LNCAP (cell line): Measurements from ENCODE around the gene SMIM14.

Experiments
- TF ChIP-seq, protein P1 (sequence below): fragments of 450-650 bp; IDR thresholded peaks from 2 replicates; pipeline ENCODE4 v1.5.1; 2017; ENCODE audit warnings: mild to moderate bottlenecking

The SMIM14 gene

DNA sequence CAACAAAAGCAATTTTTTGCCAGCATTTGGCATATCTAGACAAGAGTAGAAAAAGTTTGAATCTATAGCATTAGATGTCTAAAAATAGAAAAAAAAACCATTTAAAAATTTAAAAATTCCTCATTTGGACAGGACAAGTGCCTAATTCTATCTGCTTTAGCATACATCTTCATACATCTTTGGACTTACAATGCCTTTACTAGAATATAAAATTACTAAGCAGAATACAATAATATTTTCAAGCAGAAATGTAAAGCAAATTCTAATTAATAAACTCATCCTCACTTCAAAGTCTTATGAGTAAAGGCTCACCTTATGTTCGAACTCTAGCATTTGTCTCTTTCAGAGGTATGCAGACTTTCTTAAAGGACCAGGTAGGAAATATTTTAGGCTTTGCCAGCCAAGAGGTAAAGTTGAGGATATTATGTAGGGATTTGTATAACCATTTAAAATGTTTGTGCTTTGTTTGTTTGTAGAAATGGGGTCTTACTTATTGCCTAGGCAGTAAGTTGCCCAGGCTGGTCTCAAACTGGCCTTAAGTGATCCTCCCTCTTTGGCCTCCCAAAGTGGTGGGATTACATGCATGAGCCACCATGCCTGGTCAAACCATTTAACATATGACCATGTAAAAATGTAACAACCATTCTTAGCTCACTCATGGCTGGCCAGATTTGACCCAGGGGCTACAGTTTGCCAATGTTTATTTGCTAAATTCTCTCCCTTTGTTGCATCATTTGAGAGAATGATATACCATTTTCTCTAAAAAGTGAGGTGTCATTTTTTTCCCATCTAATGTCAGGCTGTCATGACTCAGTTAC is 140.5 kb downstream of the SMIM14 start:
- TF ChIP-seq, protein P1, sequence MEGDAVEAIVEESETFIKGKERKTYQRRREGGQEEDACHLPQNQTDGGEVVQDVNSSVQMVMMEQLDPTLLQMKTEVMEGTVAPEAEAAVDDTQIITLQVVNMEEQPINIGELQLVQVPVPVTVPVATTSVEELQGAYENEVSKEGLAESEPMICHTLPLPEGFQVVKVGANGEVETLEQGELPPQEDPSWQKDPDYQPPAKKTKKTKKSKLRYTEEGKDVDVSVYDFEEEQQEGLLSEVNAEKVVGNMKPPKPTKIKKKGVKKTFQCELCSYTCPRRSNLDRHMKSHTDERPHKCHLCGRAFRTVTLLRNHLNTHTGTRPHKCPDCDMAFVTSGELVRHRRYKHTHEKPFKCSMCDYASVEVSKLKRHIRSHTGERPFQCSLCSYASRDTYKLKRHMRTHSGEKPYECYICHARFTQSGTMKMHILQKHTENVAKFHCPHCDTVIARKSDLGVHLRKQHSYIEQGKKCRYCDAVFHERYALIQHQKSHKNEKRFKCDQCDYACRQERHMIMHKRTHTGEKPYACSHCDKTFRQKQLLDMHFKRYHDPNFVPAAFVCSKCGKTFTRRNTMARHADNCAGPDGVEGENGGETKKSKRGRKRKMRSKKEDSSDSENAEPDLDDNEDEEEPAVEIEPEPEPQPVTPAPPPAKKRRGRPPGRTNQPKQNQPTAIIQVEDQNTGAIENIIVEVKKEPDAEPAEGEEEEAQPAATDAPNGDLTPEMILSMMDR = no peak
